IPS-NIHi11 (cell line): Measurements from ENCODE around the gene CALD1.
"Not testable (repeated sequence)": the region's sequence is repeated elsewhere in the genome, so short reads cannot be mapped to it uniquely, and the experiment has no call there.

ENCODE experiments used
- DNase-seq: peaks from one replicate; pipeline ENCODE4 v3.0.0; 2012; ENCODE audit warnings: mixed read lengths, low spot score

Gene CALD1

DNA sequence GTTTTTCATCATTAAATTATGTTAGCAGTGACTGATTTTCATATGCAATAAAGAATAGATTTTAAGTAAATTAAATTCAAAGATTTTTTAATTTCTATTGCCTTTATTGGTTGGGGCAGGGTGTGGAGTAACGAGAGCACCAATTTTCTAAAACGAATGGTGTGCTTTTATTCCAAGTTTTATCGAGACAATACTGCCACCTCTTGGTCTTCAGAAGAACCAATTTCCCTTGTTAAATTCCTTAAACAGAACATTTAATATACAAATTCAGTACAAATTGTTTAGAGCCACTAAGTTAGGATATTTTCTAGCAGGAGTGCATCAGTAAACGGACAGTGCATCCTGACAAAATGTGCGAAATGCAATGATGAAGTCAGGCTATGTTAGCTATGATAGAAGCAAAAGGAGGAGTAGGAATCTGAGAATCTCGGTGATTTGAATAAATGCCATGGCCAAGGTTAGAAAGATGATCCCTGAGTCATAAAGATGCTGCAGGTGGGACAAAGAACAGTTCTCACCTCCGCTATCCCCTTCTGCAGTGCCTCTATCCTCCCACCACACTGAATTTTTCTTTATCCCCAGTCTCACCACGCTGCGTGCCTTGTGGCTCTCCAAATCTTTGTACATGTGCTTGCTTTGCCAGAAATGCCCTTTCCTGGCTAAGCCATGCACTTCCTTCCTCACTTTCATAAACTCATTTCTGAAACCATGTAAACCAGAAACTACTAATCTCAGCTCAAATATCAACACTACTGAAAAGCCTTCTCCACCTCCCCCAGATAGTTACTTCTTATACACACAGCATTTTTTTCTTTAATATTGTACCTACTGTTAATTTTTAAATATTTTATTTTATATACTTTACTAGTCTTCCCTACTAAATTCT, 175.0 kb downstream of the CALD1 start:
- DNase-seq, result no peak

DNA sequence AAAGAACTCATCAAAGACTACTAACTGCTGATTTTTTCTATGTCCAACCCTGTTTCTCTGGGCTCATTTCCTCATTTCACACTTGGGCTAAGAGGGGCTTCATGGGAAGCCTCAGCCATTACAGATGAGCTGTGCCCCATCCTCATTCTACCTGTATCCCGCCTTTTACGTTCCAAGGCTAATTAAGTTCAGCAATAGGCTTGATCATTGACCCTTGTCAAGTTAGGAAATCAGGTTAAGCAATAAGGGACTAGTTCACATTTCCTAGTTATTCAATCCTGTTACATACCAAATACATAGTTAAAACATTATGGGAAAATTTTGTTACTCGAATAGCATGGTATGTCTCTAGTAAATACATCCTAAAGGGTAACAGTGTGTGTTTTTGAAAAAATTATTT, 177.6 kb downstream of the CALD1 start:
- no peak for DNase-seq

GRCh38 chr7:134959810-134960209, 180.4 kb downstream of the CALD1 start:
- DNase-seq, result no peak

- no peak for DNase-seq
Observed at GRCh38 chr7:134962270-134962780, 182.9 kb downstream of the CALD1 start.

- no peak for DNase-seq
Observed at GRCh38 chr7:134963036-134963435, 183.6 kb downstream of the CALD1 start.

DNA sequence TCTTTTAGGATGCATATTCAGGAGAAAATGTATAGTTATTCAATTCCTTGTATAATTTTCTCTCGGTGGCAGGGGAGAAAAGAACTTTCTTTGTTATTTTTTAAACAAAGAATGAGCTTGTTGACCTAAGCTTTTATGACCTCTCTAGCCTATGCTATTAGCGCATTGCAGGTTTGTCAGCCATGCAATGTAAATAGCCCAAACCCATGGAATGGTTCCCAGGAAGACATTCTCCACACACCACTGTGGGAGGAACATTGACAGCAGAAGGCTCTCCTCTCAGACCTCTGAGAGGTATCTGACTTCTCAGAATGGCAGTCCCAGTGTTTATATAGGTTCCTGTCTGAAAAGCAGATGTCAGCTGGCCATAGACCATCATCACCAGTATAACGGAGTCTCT, 187.3 kb downstream of the CALD1 start:
- no peak for DNase-seq

GRCh38 chr7:134968110-134968509, 188.7 kb downstream of the CALD1 start:
- no peak for DNase-seq

DNA sequence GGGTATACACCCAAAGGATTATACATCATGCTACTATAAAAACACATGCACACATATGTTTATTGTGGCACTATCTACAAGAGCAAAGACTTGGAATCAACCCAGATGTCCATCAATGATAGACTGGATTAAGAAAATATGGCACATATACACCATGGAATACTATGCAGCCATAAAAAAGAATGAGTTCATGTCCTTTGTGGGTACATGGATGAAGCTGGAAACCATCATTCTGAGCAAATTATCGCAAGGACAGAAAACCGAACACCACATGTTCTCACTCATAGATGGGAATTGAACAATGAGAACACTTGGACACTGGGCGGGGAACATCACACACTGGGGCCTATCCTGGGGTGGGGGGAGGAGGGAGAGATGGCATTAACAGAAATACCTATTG, 202.2 kb downstream of the CALD1 start:
- not testable (repeated sequence) for DNase-seq

DNA sequence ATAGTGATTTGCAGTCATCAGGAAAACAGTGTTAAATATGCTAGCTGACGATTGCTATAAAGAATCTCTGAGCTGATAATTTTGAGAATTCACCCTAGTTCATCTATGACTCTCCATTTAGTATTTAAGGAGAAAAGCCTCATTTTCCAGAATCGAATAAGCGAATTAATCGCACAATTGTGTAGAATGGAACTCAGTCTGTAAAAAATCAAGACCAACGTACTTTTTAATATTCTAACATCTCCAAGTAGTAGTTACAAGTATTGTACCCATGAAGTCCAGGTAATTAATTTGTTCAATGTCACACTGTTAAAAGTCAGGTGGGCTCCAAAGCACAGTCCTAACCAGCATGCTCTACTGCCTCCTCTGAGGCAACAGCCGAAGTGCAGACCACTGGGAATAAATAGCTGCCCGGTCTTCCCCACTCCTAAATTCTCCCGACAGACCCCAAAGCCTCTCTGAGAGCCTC, 206.5 kb downstream of the CALD1 start:
- no peak for DNase-seq

GRCh38 chr7:134986363-134987251, 207.2 kb downstream of the CALD1 start, which contains the start of gene AGBL3:
AGBL3 (plus strand) TSS chr7:134986508; CDS start chr7:134987934, 1,426 bp downstream.
- peak; percentile 96 for DNase-seq

DNA sequence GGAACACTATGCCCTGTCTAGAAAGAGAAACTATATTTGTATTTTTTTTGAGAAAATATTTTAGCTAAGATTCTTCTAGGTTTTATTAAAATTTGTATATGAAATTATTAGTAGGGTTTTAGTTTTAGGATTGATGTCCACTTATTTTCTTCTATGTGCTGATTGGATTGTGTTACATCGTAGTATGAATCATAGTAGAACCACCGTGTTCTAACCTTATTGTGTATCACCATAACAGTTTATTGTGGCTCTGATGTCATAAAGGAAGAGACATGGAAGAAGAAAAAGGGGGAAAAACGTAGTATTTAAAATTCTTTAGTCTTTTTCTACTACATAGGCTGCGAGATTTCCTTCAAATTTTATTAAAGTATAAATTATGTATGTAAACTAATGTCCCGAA, 208.7 kb downstream of the CALD1 start:
- no peak for DNase-seq

GRCh38 chr7:134991469-134992339, 212.3 kb downstream of the CALD1 start:
- no peak for DNase-seq

DNA sequence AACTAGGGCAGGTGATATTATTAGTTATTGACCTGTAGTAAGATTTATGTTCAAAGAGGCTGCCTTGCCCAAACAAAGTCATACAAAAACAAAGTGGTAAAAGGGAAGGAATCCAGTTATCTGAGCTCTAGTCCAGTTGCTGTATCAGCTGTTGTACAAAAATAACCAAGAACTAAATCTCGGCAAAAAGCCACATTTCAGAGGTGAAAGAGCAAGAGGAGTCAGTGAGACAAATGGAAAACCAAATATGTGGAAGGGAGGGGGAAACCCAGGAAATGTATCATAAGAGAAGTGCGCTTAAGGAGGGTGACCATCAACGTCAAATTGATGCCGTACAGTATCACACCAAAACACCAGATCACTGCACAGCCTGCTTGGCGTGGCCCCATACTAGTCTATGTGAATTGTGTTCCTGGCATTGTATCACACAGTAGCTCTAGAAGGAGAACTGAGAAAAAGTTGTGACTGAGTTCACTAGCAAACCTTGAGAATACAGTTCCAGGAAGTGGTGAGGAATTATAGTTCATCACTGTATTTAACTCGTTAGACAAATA, 213.3 kb downstream of the CALD1 start:
- no peak for DNase-seq

DNA sequence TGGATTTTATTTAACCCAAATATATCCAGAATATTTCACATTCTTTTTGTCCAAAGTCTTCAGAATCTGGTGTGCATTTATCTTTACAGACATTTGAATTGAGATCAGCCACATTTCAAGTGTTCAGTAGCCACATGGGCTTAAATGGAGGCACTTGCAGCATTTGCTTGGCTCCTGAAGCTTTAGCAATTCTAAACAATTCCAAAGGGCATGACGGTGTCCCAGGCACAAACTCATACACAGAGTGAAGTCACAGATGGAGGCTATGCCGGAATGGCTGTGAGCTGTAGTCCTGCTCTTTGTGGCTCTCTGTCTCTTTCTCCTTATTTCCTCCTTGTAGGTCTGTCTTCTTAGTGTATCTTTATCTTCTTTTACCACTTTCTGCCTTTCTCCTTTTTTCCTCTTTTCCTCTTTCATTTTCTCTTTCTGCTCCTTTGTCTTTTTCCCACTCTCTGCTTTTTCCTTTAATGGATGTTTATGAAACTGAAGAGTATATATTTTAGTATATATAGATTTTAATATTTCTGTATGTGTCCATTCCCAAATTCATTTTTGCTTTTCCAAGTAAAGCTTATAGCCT, 214.5 kb downstream of the CALD1 start:
- DNase-seq, result no peak

- no peak for DNase-seq
Observed at GRCh38 chr7:134995239-134996096, 216.0 kb downstream of the CALD1 start.

DNA sequence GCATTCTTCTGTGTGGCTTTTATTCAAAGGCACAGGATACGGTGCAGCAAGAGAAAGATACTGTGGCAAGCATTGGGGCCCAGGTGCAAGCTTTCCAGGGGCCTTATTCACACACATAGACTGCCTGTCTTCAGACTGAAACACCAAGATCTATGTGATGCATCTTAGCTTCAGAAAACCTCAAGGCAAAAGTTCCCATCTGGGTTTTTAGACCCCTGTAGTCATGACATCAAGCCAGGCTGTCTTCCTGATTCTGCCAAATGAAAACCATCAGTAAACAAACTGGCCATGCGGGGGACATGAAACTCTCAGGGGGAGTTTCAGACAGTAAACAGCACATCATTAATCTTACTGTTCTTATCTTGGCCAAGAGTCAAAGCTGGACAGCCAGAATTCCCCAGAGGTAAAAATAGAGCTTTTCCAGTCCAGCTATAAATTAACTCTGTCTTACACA, 216.7 kb downstream of the CALD1 start:
- DNase-seq, result no peak

DNA sequence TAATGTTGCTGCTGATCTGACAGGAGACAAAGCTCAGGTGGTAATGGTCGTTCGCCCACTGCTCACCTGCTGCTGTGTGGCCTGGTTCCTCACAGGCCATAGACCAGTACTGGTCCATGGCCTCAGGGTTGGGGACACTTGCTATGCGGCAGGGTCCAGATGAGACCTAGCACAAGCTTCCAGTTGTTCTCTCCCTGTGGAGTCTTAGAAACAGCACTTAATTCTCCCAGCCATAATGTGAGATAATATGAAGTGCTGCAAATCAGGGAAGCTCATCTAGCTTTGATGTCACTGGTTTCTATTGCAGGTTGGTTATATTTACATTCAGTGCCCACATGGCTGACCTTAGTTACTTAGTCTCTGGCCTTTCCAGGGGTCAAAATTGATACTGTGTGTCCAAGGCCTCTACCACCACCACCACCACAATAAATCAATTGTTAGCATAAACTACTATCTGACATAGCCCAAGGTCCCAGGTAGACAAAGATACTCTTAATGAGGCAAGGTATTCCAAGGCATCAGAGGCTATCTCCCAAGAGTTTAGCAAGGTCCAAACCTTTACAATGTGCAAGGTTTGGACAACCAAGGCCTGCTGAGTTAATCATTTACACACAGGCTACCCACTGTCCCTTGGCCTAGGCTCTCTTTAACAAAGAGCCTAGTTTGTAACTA, 217.9 kb downstream of the CALD1 start:
- no peak for DNase-seq

GRCh38 chr7:134999136-134999535, 219.7 kb downstream of the CALD1 start:
- no peak for DNase-seq
